ACHN (cell line): ENCODE measurements around the gene TOMM34.

Source experiments
- DNase-seq: peaks from one replicate; pipeline ENCODE4 v3.0.0-alpha.2; 2015
- in situ Hi-C: cut with HindIII; loops from 2 replicates; pipeline ENCODE4 v1.10.0; 2017; ENCODE audit warnings: low sequenced_read_pairs, low pct_ligation_motif_present, low pct_unique_long_range_greater_than_20kb

Gene TOMM34

DNA sequence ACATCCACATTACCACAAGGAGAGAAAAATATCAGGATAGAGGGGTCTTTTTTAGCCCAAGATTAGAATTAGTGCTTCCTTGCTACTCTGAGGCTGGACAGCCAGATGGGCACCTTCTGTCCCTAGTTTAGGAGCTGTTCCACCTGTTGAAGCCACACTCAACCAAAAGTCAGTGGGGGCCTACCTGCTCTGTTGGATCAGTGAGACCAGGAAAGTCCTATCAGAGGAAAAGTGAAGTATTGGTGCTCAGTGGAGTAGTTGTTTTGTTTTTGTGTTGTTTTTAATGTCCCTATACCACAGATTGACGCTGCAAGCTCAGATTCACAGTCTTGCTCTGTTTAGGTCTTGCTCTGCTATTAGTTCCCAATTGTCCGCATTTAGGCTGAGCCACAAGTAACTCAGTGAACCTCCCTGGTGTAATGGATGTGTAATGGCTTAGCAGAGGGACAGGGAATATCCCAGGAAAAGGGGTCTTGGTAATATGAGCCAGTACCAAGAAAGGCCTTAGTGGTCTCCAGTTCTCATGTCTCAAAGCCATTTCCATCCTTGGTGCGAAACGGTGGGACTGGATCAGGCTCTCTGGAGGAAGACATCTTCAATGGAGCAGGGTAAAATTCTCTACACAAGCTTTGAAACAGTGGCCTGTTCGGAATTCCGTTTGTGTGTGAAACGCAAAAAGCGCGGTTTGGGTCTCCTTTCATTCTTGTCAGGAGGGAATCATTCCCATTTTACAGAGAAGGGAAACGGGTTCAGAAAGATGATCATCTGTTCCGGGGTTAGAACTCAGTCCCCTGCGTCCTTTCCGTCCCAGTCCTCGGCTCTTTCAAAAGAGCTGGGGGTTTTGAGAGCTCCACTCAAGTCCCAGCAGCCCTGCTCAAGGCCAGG lies 51.0 kb downstream of the TOMM34 start:
- no peak for DNase-seq
- in situ Hi-C loops = no loop called here

DNA sequence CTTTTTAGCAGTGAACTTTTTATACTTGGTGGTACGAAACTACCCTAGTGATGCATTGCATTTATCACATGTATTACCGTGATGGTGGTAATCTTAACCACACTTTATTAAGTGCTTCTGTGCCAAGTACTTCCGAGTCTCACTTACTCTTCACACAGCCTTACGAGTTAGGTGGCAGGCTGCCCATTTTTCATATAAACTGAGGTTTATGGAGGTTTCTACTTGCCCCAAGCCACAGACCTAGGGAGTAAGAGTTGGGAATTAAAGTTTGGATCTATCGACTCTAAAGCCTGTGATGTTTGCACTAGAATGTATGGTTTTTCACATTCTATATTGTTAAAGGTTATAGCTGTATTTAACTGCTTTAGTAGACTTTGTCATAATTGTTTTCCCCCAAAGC lies 55.8 kb downstream of the TOMM34 start:
- in situ Hi-C loops = no loop called here

DNA sequence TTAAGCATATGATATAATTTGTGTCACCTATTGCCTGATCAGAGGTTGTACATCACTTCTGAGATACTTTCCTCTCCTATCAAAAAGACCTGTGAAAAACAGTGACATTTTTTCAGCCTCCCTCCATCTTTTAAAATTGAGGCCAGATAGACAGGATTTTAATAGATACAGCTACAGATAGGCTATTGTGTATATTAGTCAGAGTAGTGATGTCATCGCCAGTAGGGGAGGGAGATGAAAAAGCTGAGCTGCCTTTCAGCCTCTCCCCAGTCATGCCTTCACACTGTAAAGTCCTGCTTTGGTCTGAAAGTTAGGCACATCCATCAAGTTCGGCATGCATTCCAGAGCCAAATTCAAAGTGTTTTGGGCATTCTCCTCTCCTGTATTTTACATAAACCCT lies 58.2 kb downstream of the TOMM34 start:
- in situ Hi-C loops = no loop called here
- DNase-seq = no peak

More for the DNA sequence above, 55.8 kb downstream of the TOMM34 start:
- no peak for DNase-seq

DNA sequence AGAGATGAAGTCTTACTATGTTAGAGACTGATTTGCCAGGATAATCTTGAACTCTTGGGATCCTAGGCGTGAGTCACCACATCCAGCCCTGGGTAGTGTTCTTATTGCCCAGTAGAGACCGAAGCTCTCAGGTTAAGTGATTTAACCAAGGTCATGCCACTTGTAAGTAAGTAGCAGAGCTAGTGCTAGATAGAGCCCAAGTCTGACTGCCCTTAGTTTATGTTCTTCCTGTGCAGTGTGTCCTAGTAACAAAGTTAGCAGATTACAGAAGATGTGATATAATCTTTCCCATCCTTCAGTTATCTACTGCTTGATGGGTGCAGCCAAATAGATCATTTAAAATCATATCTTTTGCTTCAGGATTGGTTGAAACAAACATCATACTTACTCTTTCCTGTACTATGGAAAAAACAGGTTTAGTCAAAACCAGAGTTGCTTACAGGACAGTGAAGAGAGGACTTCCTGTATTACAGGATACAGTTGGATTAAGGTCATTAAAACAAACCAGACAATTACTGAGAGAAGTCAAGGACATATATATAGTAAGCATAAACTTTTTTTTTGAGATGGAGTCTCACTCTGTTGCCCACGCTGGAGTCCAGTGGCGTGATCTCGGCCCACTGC lies 59.9 kb downstream of the TOMM34 start:
- DNase-seq = no peak
- in situ Hi-C loops = no loop called here

DNA sequence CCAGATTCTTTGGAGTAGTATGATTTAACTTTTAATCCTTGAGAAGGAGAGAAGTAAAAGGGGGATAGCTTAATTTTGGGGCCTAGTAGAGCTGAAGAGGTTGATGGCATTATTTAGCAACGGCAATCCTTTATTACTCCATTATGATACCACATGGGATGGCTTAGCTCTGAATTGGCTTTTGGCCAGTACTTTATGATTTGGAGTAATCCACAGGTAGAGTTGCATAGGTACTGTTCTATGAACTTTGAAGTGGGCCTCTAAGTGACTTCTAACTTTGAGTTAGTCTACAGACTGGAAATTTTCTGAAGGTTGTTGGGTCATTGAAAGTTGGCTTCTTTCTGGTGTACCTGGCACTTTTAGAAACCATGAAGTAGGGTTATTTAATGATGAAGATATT lies 63.1 kb downstream of the TOMM34 start:
- in situ Hi-C loops = no loop called here
- DNase-seq = no peak

DNA sequence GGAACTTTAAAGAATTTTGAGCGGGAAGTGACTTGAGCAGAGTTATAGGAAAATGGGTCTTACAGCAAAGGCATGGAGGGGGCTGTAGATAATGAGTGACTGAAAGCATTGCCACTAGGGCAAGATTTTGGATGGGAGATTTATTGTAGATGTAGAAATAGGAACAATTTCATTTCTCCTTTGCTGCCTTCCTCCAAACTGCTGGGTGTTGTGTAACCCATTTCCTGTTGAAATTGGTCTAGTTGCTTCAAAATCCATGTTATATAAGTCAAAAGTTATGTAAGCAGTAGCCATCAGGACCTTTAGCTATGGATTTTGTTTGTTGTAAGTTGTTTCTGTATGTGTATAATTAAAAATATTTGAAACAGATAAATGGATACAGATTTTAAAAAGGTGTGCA lies 63.6 kb downstream of the TOMM34 start:
- no peak for DNase-seq
- in situ Hi-C loops = no loop called here

DNA sequence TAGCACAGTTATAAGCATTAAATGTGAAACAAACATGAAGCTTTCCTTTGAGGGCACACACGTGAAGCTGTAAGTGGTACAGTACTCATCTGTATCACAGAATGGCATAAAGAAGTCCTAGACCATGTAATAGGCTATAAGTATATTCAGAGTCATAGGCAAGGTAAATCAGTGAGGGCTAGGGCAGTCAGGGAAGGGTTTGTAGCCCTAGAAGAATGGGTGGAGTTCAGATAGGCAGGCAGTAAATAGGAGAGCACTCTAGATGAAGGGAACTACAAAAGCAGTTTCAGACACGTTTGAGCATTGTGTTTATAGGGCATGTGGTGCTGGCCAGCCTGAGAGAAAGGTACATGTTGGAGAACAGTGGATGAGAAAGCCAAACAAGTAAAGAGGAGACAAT lies 65.2 kb downstream of the TOMM34 start:
- DNase-seq = no peak
- in situ Hi-C loops = no loop called here
